K562 (cell line): Measurements from ENCODE around the gene XPNPEP3.
A peak's percentile ranks its signal among the peaks of the same experiment; 100 is the strongest.

ENCODE experiments used
- ARNT ChIP-seq, 2 experiments: fragments of 450-650 bp; IDR thresholded peaks; 2 replicates each; pipeline ENCODE4 v1.6.1; 2016; ENCODE audit warnings: mild to moderate bottlenecking in 1 of 2
- BRD4 ChIP-seq: fragments of 200-600 bp; sonication (generic); IDR thresholded peaks from 2 replicates; pipeline ENCODE4 v1.6.1; 2017; ENCODE audit warnings: inconsistent platforms
- CBX5 ChIP-seq: IDR thresholded peaks from 2 replicates; pipeline ENCODE4 v1.6.1; 2014; ENCODE audit warnings: low read depth, borderline replicate concordance
- CTCF ChIP-seq, 3 experiments: IDR thresholded peaks in 2 of 3; conservative IDR thresholded peaks in 1 of 3; 2 replicates each; pipeline ENCODE4 v1.5.1; 2011 to 2012; ENCODE audit warnings: low read length in 3 of 3, mild to moderate bottlenecking in 3 of 3, control low read depth in 2 of 3, improper control_type of control experiment in 1 of 3, inconsistent platforms in 1 of 3, low read depth in 1 of 3, mixed read lengths in 1 of 3, moderate library complexity in 1 of 3; ENCODE audit not compliant: insufficient read depth in 2 of 3
- HDAC2 ChIP-seq: fragments of 450-650 bp; IDR thresholded peaks from 2 replicates; pipeline ENCODE4 v1.6.1; 2016; ENCODE audit warnings: mild to moderate bottlenecking
- SMC3 ChIP-seq: conservative IDR thresholded peaks from 2 replicates; pipeline ENCODE4 v1.6.1; 2011; ENCODE audit warnings: low read depth, low read length, improper control_type of control experiment; ENCODE audit not compliant: insufficient read depth

DNA sequence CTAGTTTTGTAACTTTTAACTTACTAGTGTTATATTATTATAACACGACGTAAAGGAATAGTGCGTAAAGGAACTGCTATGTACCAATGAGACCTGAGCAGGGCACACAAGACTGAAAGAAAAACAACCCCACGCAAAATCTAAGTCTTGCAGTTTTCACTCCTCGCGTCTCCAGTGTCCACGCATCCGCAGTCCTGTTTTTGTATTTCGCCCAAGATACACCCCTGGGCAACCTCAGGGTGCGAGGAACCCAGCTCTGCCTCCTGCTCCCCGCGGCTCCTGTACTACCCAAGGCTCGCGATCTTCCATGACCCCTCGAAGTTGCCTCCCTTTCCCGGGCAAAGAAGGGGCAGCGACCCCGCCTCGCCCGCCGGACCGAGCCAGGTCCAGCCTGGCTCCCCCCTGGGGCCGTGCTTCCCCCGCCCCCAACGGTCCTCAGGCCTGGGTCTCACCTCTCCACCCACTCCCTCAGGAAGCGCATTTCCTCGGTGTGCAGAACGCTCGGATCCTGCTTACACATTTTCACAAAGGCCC lies 902 bp upstream of the XPNPEP3 start:
- TF ChIP-seq ARNT (IDR thresholded peaks at IDR 0.05) (no peak), BRD4 (0 out of 2 replicates have a peak, but pooled peaks have one; percentile 15), CTCF (IDR thresholded peaks at IDR 0.05 in 2 of 3, conservative IDR thresholded peaks at IDR 0.05 in 1 of 3; ENCODE audit: insufficient read depth in 2 of 3, low read depth in 1 of 3, low read length in 3 of 3) (no peak), CBX5 (no peak), HDAC2 (no peak), SMC3 (no peak)
